ENCODE data around the gene CRYL1.

DNA sequence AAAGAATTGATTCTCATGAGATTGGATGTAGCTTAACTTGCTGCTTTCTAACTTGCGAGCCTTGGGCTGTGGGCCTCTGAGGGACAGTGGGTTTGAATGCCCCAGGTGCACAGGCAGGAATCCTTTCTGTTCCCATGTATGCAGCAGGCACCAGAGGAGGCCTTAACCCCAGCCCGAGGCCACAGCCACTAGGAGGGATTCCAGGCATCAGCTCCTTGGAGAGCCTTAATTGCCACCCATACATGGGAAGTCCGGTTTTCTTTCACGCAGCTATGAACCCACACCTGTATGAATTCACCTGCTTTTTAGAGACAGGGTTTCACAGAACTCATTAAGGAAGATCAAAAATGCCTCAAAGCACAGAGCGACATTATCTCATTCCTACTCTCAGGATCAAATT, 117.9 kb downstream of the CRYL1 start:
- TF ChIP-seq, protein P1, sequence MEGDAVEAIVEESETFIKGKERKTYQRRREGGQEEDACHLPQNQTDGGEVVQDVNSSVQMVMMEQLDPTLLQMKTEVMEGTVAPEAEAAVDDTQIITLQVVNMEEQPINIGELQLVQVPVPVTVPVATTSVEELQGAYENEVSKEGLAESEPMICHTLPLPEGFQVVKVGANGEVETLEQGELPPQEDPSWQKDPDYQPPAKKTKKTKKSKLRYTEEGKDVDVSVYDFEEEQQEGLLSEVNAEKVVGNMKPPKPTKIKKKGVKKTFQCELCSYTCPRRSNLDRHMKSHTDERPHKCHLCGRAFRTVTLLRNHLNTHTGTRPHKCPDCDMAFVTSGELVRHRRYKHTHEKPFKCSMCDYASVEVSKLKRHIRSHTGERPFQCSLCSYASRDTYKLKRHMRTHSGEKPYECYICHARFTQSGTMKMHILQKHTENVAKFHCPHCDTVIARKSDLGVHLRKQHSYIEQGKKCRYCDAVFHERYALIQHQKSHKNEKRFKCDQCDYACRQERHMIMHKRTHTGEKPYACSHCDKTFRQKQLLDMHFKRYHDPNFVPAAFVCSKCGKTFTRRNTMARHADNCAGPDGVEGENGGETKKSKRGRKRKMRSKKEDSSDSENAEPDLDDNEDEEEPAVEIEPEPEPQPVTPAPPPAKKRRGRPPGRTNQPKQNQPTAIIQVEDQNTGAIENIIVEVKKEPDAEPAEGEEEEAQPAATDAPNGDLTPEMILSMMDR (tag by site-specific recombination; IDR thresholded peaks at IDR 0.05), result no peak
- no peak for TF ChIP-seq ZNF175 (tag by site-specific recombination; IDR thresholded peaks at IDR 0.05)
- TF ChIP-seq, protein P2, sequence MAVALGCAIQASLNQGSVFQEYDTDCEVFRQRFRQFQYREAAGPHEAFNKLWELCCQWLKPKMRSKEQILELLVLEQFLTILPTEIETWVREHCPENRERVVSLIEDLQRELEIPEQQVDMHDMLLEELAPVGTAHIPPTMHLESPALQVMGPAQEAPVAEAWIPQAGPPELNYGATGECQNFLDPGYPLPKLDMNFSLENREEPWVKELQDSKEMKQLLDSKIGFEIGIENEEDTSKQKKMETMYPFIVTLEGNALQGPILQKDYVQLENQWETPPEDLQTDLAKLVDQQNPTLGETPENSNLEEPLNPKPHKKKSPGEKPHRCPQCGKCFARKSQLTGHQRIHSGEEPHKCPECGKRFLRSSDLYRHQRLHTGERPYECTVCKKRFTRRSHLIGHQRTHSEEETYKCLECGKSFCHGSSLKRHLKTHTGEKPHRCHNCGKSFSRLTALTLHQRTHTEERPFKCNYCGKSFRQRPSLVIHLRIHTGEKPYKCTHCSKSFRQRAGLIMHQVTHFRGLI (tag by site-specific recombination; IDR thresholded peaks at IDR 0.05), result no peak
- TF ChIP-seq ZNF558 (tag by site-specific recombination; IDR thresholded peaks at IDR 0.05), result no peak
- TF ChIP-seq ZNF121 (tag by site-specific recombination; IDR thresholded peaks at IDR 0.05), result no peak
- no peak for TF ChIP-seq ZNF138 (tag by site-specific recombination; IDR thresholded peaks at IDR 0.05; ENCODE audit: borderline replicate concordance)
- TF ChIP-seq ZNF830 (tag by site-specific recombination; IDR thresholded peaks at IDR 0.05; ENCODE audit: low read depth), result no peak
- no peak for TF ChIP-seq ZNF580 (tag by site-specific recombination; IDR thresholded peaks at IDR 0.05)
- TF ChIP-seq REST (tag by site-specific recombination; IDR thresholded peaks at IDR 0.05), result no peak
- no peak for TF ChIP-seq ZBTB26 (tag by site-specific recombination; optimal IDR thresholded peaks at IDR 0.05)
- TF ChIP-seq ZNF629 (tag by site-specific recombination; IDR thresholded peaks at IDR 0.05), result no peak
- no peak for TF ChIP-seq YY1 (tag by site-specific recombination; IDR thresholded peaks at IDR 0.05)
- TF ChIP-seq ZNF112 (tag by site-specific recombination; IDR thresholded peaks at IDR 0.05), result no peak
- TF ChIP-seq ZBTB49 (tag by site-specific recombination; IDR thresholded peaks at IDR 0.05; ENCODE audit: low read depth), result no peak
